Measurements from ENCODE around the gene MCAM.
A peak's percentile ranks its signal among the peaks of the same experiment; 100 is the strongest.

MCAM gene

DNA sequence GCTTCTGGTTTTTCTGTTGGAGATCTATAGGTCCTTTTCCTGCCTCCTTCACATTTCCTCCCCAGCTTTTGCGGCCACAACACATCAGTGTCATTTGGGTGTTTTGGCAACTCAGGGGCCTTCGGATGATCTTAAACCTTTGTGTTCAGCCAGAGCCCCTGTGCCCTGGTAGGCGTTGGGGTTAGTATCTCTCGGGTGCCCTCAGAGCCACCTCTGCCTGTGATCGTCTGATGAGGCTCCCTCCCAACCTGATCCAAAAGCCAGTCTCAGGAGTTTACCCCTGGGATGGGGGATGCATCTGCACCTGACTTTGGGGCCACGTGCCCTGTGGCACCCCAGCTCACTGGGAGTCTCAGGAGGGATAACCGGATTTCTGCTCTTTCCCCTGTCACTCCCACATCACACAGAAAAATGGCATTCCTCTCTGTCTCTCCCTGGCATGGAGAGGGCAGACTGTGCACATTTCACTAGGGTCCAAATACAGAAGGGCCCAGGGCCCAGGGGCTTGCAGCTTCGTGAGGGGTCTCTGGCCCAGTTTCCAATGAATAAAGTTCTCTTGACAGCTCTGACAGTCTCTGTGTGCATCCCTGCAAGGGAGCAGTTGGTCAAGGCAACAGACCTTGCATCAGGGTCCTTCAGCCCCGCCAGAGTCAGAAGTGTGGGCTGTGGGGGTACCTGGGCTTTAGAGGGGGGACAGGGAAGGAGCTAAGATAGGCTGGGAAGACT is 20.0 kb upstream of the MCAM start:
- Histone ChIP-seq H3K27ac (ENCODE audit: low read depth, low read length) (no peak overlapping the region), H3K27me3 (ENCODE audit: control insufficient read depth, insufficient read depth, low read length) (peaks cover 35% of the 10 kb centered on the region), H3K4me1 (ENCODE audit: control insufficient read depth, insufficient read depth, low read length) (peaks cover 48% of the 10 kb centered on the region), H3K4me3 (ENCODE audit: low read depth, low read length) (peak overlapping the region; percentile 62), H3K9ac (ENCODE audit: low read length) (no peak overlapping the region), H3K9me3 (ENCODE audit: control insufficient read depth, insufficient read depth, low read depth, low read length) (no peaks in the 10 kb centered on the region), H3K36me3 (ENCODE audit: control insufficient read depth, insufficient read depth, low read length) (peaks cover 13% of the 10 kb centered on the region)

GRCh38 chr11:119335655-119336543 is 19.0 kb upstream of the MCAM start:
- peaks cover 42% of the 10 kb centered on the region for H3K4me1 ChIP-seq (ENCODE audit: control insufficient read depth, insufficient read depth, low read length)
- H3K9me3 ChIP-seq (ENCODE audit: control insufficient read depth, insufficient read depth, low read depth, low read length) = no peaks in the 10 kb centered on the region
- H3K36me3 ChIP-seq (ENCODE audit: control insufficient read depth, insufficient read depth, low read length) = peaks cover 13% of the 10 kb centered on the region
- peaks cover 25% of the 10 kb centered on the region for H3K27me3 ChIP-seq (ENCODE audit: control insufficient read depth, insufficient read depth, low read length)
- no peak overlapping the region for H3K27ac ChIP-seq (ENCODE audit: low read depth, low read length)
- H3K9ac ChIP-seq (ENCODE audit: low read length) = no peak overlapping the region
- peak overlapping the region; percentile 81 for H3K4me3 ChIP-seq (ENCODE audit: low read depth, low read length)

DNA sequence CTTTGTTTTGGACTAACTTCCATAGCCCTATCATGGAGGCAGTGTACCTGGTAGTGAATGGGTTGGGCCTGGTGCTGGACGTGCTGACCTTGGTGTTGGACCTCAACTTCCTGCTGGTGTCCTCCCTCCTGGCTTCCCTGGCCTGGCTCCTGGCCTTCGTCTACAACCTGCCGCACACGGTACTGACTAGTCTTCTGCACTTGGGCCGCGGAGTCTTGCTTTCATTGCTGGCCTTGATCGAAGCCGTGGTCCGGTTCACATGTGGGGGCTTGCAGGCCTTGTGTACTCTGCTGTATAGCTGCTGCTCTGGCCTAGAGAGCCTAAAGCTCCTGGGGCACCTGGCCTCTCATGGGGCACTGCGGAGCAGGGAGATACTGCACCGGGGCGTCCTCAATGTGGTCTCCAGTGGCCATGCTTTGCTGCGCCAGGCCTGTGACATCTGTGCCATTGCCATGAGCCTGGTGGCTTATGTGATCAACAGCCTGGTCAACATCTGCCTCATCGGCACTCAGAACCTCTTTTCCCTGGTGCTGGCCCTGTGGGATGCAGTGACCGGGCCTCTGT is 18.2 kb upstream of the MCAM start:
- Histone ChIP-seq H3K4me1 (ENCODE audit: control insufficient read depth, insufficient read depth, low read length) (peaks cover 40% of the 10 kb centered on the region), H3K9me3 (ENCODE audit: control insufficient read depth, insufficient read depth, low read depth, low read length) (no peaks in the 10 kb centered on the region), H3K9ac (ENCODE audit: low read length) (peak overlapping the region; percentile 82), H3K27me3 (ENCODE audit: control insufficient read depth, insufficient read depth, low read length) (peaks cover 18% of the 10 kb centered on the region), H3K36me3 (ENCODE audit: control insufficient read depth, insufficient read depth, low read length) (peaks cover 13% of the 10 kb centered on the region), H3K4me3 (ENCODE audit: low read depth, low read length) (peak overlapping the region; percentile 81), H3K27ac (ENCODE audit: low read depth, low read length) (no peak overlapping the region)

DNA sequence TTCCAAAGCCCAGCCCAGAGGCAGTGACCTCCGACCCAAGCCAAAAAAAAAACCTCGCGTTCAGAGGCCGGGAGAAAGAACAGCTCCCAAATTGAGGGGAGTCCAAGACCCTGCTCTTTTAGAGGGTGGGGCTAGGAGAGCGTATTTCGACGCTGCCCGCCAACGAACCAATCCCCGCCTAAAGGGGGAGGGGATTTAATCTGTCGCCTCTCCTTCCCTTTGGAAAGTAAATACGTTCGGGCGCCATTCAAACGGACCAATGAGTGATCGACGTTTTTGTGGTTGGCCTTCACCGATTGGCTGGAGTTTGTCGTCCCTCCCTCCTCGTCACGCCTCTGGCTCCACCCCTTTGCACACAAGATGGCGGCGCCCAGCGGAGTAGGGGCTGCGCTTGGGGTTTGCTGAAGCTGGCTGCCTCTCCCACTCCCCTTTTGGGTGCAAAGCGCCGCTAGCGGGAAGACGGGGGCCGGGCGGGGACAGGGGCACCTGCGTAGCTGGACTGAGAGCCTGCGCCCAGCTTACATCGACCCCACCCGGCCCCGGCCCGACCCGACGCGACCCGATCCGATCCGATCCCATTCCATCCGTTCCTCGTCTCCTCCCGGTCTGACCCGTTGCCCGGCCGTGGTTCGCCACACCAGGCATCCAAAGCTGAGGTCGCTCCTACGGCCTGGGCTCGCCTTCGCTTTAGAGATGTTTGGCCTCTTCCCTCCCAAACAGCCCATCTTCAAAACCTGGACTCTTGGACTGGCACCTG is 17.4 kb upstream of the MCAM start, which contains the start of gene RNF26:
TSS of gene RNF26 (plus strand) at position 354 of the 757 bp plus-strand sequence. CDS start 596 bp downstream, outside the sequence.
- H3K4me3 ChIP-seq (ENCODE audit: low read depth, low read length) = peak within 1 kb of the TSS; percentile 81
- H3K9ac ChIP-seq (ENCODE audit: low read length) = peak within 1 kb of the TSS; percentile 82
- H3K36me3 ChIP-seq (ENCODE audit: control insufficient read depth, insufficient read depth, low read length) = peaks cover 13% of the 10 kb centered on the region
- peaks cover 9% of the 10 kb centered on the region for H3K27me3 ChIP-seq (ENCODE audit: control insufficient read depth, insufficient read depth, low read length)
- H3K4me1 ChIP-seq (ENCODE audit: control insufficient read depth, insufficient read depth, low read length) = peaks cover 36% of the 10 kb centered on the region
- H3K27ac ChIP-seq (ENCODE audit: low read depth, low read length) = peak within 1 kb of the TSS; percentile 72; the same call in 1 of the 2 replicates
- no peaks in the 10 kb centered on the region for H3K9me3 ChIP-seq (ENCODE audit: control insufficient read depth, insufficient read depth, low read depth, low read length)

DNA sequence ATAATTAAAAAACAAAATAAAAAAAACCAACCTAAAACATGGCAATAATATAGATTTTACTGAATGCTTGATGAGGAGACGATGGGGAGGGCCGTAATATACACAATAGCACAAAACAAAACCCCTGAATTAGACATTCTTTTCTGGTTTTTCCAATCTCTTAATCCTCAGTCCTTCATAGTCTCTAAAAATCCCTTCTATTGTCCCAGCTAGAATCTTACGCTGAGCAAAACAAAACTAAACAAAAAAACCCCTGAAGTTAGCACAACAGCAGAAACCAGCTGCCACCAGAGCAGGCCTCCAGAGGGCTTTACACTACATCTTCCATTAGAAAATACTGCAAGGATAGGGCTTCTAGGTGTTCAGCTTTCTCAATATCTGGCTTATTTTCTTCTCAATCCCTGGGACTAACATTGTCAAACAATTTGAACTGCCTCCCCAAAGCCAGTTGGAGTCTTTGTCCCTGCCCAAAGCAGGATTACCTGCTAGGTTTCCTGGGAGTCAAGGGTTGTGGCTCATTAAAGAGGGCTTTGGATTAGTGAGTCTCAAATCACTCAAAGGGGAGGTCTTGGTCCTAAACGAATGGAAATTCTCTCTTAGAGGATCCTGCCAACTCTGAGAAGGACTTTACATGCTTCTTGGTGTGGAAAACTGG is 15.3 kb upstream of the MCAM start:
- Histone ChIP-seq H3K27ac (ENCODE audit: low read depth, low read length) (no peak overlapping the region), H3K9me3 (ENCODE audit: control insufficient read depth, insufficient read depth, low read depth, low read length) (no peaks in the 10 kb centered on the region), H3K4me3 (ENCODE audit: low read depth, low read length) (no peak overlapping the region), H3K4me1 (ENCODE audit: control insufficient read depth, insufficient read depth, low read length) (peaks cover 17% of the 10 kb centered on the region), H3K36me3 (ENCODE audit: control insufficient read depth, insufficient read depth, low read length) (peaks cover 13% of the 10 kb centered on the region), H3K9ac (ENCODE audit: low read length) (no peak overlapping the region), H3K27me3 (ENCODE audit: control insufficient read depth, insufficient read depth, low read length) (no peaks in the 10 kb centered on the region)

DNA sequence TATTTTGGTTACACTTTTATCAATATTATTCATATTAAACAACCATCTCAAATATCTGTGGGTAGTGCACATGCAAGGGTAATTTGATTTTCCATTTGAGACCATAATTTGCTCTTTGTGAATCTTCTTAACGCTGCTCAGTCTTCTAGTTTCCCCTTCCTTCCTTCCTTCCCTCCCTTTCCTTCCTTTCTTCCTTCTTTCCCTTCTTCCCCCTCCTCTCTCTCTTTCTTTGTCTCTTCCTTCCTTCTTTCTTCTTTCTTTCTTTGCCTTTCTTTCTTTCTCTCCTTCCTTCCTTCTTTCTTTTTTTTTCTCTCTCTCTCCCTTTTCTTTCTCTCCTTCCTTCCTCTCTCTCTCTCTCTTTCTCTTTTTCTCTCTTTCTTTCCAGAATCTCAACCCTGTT is 13.3 kb upstream of the MCAM start:
- H3K4me1 ChIP-seq (ENCODE audit: control insufficient read depth, insufficient read depth, low read length) = 0 out of 2 replicates have a peak, but pooled peaks cover 6% of the 10 kb centered on the region
- H3K4me3 ChIP-seq (ENCODE audit: low read depth, low read length) = no peak overlapping the region
- no peaks in the 10 kb centered on the region for H3K9me3 ChIP-seq (ENCODE audit: control insufficient read depth, insufficient read depth, low read depth, low read length)
- H3K9ac ChIP-seq (ENCODE audit: low read length) = no peak overlapping the region
- H3K27me3 ChIP-seq (ENCODE audit: control insufficient read depth, insufficient read depth, low read length) = no peaks in the 10 kb centered on the region
- no peak overlapping the region for H3K27ac ChIP-seq (ENCODE audit: low read depth, low read length)
- H3K36me3 ChIP-seq (ENCODE audit: control insufficient read depth, insufficient read depth, low read length) = no peaks in the 10 kb centered on the region

GRCh38 chr11:119329320-119329719 is 12.4 kb upstream of the MCAM start:
- H3K9ac ChIP-seq (ENCODE audit: low read length) = no peak overlapping the region
- H3K27ac ChIP-seq (ENCODE audit: low read depth, low read length) = no peak overlapping the region
- 0 out of 2 replicates have a peak, but pooled peaks cover 3% of the 10 kb centered on the region for H3K4me1 ChIP-seq (ENCODE audit: control insufficient read depth, insufficient read depth, low read length)
- H3K27me3 ChIP-seq (ENCODE audit: control insufficient read depth, insufficient read depth, low read length) = no peaks in the 10 kb centered on the region
- no peak overlapping the region for H3K4me3 ChIP-seq (ENCODE audit: low read depth, low read length)
- H3K9me3 ChIP-seq (ENCODE audit: control insufficient read depth, insufficient read depth, low read depth, low read length) = no peaks in the 10 kb centered on the region
- no peaks in the 10 kb centered on the region for H3K36me3 ChIP-seq (ENCODE audit: control insufficient read depth, insufficient read depth, low read length)

GRCh38 chr11:119324189-119324588 is 7.3 kb upstream of the MCAM start:
- Histone ChIP-seq H3K4me1 (ENCODE audit: control insufficient read depth, insufficient read depth, low read length) (peaks cover 26% of the 10 kb centered on the region), H3K27me3 (ENCODE audit: control insufficient read depth, insufficient read depth, low read length) (no peaks in the 10 kb centered on the region), H3K9me3 (ENCODE audit: control insufficient read depth, insufficient read depth, low read depth, low read length) (no peaks in the 10 kb centered on the region), H3K9ac (ENCODE audit: low read length) (no peak overlapping the region), H3K27ac (ENCODE audit: low read depth, low read length) (no peak overlapping the region), H3K4me3 (ENCODE audit: low read depth, low read length) (no peak overlapping the region), H3K36me3 (ENCODE audit: control insufficient read depth, insufficient read depth, low read length) (no peaks in the 10 kb centered on the region)

DNA sequence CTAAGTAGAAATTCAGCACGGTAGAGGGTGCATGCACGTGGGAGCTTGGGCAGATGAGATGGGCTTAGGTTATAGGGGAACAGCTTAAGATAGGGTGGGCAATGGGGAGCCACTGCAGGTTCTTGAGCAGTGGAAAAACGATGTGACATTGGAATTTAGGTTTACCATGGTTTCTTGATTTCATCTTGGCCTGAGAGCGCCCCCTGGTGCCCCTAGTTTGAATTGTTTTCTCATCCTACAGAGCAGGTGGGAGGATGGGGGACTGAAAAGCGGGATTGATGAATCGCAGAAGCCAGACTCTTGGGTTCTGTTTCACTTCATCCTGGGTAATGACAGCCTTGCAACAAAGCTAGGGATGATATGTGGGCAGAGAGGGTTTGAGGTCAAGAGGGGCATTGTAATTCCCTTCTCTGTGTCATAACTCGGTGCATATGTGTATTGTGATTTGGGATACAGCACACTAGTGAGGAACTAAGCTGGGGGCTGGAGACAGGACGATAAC is 6.7 kb upstream of the MCAM start:
- H3K27me3 ChIP-seq (ENCODE audit: control insufficient read depth, insufficient read depth, low read length) = no peaks in the 10 kb centered on the region
- no peak overlapping the region for H3K4me3 ChIP-seq (ENCODE audit: low read depth, low read length)
- H3K4me1 ChIP-seq (ENCODE audit: control insufficient read depth, insufficient read depth, low read length) = peaks cover 32% of the 10 kb centered on the region
- no peak overlapping the region for H3K27ac ChIP-seq (ENCODE audit: low read depth, low read length)
- H3K36me3 ChIP-seq (ENCODE audit: control insufficient read depth, insufficient read depth, low read length) = no peaks in the 10 kb centered on the region
- H3K9me3 ChIP-seq (ENCODE audit: control insufficient read depth, insufficient read depth, low read depth, low read length) = no peaks in the 10 kb centered on the region
- no peak overlapping the region for H3K9ac ChIP-seq (ENCODE audit: low read length)

- Histone ChIP-seq H3K4me1 (ENCODE audit: control insufficient read depth, insufficient read depth, low read length) (peaks cover 37% of the 10 kb centered on the region), H3K27me3 (ENCODE audit: control insufficient read depth, insufficient read depth, low read length) (no peaks in the 10 kb centered on the region), H3K4me3 (ENCODE audit: low read depth, low read length) (no peak overlapping the region), H3K9ac (ENCODE audit: low read length) (no peak overlapping the region), H3K27ac (ENCODE audit: low read depth, low read length) (no peak overlapping the region), H3K36me3 (ENCODE audit: control insufficient read depth, insufficient read depth, low read length) (no peaks in the 10 kb centered on the region), H3K9me3 (ENCODE audit: control insufficient read depth, insufficient read depth, low read depth, low read length) (no peaks in the 10 kb centered on the region)
Observed at GRCh38 chr11:119322921-119323531, 6.1 kb upstream of the MCAM start.

Data from HUES6 (cell line).